OCI-M2 (cell line): Measurements from ENCODE around the gene RAB7B.

Experiments
- DNase-seq: peaks from one replicate; lab custom pipeline; 2025; ENCODE audit not compliant: unreplicated experiment; lab: John Stamatoyannopoulos, UW

Gene RAB7B

DNA sequence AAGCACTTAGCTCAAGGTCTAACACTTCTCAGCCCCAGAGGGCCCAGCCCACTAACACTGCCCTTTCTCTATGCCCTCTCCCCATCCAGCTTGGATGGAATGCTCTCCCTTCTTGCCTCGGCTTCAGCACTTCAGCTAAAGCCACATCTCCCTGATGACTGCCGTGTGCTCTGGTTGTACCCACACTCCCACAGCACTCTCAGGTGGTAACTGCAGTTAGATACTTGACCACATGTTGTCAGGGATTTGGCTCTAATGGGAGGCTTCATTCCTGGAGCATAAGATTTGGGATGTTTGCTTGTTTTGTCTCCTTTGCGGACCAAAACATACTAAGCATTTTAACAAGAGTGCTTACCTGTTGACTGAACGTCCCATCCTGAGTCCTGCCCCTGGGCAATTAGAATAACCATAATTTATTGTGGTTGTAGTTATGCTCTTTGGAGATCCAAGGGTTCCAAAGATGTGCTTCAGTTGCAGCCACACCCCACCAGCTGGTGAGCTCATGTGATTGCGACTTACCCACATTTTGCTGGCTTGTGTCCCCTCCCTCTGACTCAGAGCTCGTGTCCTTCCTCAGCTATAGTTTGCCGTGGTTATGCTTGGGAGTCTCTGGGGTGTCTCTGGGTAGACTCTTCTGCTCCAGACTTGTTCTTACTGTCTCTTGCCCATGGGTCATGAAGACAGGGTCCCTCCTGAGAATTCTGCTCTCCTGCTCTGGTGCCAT, 52.2 kb downstream of the RAB7B start:
- DNase-seq, result no peak

DNA sequence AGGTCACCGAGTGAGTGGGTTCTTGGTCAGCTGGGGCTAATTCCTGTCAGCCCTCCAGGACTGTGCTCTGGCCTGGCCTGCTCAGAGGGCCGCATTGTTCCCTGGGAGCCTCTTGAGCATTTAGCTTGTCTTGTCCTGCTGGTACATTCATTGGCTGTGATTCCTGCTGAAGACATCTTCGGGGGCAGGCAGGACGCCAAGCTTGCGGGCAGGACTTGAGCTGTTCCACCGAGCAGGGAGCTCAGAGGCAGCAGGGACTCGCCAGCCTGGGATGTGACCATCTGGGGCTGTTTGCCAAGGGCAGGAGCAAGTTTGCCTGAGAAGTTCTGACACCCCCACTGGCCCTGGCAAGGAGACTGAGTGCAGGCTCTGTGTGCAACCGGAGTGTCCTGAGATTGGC, 52.9 kb downstream of the RAB7B start:
- no peak for DNase-seq

DNA sequence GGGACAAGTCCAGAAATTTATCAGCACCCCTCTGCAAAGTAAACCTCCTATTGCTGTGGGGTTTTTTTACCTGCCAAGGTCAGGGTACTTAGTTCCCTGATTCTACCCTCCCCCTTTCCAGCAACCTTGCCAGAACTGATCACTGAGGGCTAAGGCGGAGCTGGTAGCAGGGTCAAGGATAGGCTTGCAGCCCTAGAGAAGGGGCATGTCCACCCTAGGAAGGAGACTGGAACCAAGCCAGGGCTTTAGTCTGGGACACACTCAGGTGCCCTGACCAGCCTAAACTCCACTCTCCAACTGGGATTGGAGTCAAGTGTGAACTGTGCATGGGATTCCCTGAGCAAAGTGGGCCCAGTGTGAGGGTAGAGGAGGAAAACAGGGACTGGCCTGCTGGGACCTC, 53.4 kb downstream of the RAB7B start:
- DNase-seq, result no peak

DNA sequence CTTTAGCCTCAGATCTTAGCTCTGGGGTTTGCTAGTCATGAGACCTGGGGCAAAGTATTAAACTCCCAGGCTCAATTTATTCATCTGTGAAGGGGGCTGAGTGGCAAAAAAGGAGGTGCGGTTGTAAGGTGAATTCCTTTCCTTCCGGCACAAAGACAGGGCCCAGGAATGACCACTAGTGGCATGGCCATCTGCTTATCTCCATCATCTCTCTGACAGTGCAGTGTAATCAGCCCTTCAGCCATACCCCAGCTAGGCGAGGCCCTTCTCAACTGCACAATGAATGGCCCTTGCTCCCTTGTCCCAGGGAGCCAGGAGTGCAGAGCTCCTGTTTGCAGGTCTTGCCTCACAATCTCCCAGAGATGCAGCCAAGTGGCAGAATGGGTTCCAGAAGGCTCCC, 54.3 kb downstream of the RAB7B start:
- no peak for DNase-seq

DNA sequence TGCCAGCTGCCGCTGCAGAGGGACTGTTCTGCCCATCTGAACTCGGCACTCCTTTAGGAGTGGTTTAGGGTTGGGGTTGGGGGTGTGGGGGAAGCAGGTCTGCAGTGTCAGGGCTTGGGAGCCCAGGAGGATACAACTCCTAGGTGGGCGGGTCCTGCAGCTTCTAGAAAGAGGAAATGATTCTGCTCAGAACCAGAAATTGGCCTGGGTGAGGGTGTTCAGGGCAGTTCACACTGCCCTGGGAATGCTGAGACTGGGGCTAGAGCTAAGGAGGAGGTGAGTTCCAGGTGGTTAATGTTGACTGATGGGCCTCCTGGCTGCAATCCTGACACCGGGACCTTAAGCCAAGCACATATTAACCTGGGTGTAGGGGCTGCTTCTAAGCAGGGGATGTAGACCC, 55.2 kb downstream of the RAB7B start:
- DNase-seq, result no peak

DNA sequence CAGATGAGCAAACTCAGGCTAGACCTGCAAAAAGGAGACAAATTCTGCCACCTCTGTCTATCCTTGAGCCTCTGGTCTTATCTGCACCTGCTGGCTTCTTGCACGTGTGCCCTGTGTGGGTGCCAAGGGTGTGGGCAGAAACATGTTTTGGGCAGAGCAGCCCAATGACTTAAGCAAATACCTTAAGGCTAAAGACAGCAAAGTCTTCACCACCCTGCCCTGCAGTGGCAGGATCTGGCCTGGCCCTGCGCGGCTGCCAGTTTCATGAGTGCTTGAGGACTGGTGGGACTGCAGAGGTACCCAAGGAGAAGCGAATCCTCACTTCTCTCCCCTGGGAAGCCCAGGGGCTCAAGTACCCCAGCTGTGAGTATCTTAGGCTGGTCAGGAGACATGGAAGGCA, 56.2 kb downstream of the RAB7B start:
- DNase-seq, result no peak

DNA sequence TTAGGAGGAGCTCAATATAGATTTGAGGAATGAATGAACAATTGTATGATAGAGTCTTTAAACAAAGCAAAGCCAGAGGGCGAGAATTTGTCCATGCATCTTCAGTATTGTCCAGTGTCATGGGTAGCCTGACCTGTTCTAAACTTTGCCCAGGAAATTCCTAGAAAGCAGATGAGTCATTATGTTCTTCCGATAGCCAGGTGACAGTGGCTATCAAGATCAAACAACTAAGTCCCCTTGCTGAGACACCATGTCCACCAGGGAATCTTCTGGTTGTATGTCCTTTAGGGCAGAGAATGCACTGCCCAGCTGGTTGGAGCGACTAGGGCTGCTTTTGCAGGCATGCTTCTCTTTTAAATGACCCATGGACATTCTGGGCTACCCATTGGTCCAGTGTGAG, 58.1 kb downstream of the RAB7B start:
- no peak for DNase-seq

DNA sequence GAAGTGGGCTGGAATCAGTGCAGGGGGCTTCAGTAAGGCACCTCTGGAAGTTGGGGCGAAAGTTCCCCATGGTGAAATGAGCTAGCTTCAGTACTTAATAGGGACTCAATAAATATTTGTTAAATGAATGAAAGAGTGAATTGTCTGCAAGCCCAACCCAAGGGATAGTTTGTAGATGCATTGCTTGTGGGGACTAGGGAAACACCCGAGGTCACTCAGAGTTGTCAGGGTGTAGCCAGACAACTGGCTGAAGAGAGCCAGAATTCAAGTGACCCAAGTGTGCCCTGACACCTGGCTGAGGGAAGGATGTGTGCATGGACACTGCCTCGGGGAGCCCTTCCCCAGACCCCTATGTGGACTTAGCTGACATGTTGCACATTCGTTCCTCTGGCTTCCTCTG, 58.7 kb downstream of the RAB7B start:
- no peak for DNase-seq

DNA sequence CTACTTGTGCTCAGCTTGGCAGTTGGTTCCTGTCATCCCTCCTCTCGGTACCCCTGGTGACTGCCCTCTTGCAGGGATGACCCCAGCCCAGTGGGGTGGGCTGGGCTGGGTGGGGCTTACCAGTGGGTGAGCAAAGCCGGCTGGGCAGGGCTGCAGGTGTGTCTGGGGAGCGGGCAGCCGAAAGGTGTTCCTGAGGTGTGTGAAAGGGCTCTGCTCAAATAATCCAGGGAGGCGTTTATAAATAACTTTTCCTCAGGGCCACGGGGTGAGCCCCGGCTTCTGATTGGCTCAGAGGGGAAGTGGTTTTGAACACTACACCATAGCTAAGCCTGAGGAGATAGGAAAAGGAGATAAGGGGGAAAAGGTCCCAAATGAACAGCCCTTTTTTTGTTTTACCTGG, 60.0 kb downstream of the RAB7B start, which contains the start of gene SLC26A9:
SLC26A9 (minus strand) TSS at position 212 of the 400 bp plus-strand sequence. CDS start 7,636 bp downstream, outside the sequence.
- DNase-seq, result no peak

DNA sequence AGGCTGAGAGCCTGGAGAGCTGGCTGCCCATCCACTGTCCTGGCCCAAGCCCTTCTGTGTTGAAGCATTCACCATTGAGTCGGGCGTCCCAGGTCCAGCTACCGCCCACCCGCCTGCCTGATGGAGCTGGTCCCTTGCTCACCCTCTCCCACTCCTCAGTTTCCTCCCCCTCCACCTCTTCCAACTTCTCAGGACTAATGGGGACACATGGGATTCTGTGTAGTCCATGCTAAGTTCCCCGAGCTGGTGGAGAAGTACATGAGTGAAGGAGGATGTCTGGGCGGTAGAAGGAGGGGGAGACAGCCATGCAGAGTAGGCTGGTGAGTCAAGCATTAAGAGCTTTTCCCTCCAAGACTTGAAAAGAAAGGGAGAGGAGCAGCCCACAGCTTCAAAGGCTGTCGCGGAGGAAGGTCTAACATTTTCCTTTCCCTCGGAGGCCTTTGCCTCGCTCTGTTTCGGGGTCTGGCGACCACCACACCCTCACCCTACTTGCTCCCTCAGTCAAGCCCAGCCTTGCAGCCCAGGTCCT, 60.5 kb downstream of the RAB7B start:
- DNase-seq, result no peak

DNA sequence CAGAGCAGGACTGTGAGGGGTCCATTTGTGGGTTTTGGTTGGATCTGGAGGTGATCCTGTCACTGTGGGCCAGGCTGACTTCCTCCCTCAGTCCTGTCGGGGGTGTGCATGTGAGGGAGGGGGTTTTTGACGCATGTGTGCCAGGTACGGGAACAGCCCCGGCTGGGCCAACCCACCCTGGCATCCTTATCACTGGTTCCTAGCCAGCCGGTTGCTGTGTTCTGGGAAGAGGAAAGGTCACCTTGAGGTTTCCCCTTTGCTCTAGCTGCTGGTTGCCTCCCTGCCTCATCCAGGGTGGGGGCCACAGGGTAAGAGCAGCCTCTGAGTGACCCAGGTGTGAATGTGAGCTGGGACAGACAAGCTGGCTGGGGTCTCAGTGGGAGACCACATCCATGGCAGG, 62.5 kb downstream of the RAB7B start:
- no peak for DNase-seq

DNA sequence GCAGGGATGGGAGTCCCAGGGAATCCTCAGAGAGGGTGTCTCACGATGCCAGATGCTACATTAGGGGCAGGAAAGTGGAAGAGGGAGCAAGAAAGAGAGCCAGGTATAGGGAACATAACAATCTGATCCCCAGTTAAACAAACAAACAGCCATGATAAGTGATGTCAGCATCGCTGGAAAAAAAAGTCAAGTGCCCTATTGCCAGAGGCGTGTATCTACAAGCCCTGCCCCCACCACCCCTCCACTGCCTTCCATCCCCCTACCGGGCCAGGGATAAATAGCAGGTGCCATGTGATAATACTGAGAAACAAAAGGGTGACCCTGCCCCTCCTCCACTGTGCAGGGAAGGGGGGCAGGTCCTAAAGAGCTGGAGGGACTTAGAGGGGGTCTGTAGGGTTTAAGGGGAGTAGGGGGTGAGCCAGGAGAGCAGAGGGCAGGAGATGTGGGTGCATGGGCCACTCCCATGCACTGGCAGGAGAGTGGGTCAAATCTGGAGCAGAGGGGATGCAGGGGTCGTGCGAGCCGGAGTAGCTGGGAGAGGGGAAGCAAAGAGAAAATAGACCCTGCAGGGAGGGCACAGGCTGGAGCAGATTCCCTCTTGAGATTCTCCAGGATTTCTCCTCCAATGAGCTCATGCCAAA, 63.4 kb downstream of the RAB7B start:
- DNase-seq, result no peak

DNA sequence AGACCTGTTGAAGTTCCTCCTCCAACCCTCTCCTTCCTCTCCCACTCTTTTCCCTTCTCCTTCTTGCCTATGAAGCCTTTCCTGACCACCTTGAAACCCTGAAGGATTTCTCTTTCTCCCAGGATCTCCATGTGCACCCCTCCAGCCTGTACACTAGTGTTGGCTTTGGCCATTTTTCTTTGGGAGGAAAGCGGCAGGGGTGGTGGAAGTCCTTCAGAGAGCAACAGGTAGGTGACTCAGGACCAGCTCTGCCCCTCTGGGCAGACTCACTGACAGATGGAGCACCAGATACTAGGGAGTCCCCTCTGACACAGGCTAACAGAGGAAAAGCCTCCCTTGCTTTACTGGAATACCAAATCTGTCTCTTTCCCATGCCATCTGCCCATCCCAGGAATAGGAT, 64.5 kb downstream of the RAB7B start:
- DNase-seq, result no peak

DNA sequence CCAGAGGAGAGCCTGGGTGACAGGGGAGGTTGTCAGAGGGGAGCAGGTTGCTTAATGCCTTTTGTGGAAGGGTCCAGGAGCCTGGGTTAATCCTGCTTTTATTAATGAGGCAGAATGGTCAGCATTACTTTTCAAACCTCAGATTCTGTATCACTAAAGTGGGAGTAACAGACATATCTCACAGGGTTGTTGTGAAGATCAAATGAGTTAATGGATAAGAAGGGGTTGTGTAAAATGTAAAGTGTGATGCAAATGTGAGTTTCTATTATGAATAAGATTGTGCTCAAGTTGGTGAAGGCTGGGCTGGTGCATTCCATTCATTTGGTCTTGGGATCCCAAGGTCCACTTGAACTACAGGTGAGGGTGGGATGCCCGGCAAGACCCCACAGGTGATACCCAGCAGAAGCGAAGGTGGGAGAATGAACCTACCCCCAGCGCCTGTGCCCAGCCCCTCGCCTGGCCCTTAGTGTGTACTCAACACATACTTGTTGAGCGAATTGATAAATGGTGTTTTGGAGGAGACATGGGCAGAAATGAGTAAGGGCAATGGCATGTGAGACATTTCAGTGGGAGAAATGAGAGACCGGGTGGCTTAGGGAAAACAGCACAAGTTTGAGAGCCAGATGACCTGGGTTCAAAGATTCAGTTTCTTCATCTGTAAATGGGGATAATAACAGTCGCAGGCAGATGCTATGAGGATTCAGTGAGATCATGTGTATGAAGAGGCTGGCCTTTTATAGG, 66.2 kb downstream of the RAB7B start:
- no peak for DNase-seq

DNA sequence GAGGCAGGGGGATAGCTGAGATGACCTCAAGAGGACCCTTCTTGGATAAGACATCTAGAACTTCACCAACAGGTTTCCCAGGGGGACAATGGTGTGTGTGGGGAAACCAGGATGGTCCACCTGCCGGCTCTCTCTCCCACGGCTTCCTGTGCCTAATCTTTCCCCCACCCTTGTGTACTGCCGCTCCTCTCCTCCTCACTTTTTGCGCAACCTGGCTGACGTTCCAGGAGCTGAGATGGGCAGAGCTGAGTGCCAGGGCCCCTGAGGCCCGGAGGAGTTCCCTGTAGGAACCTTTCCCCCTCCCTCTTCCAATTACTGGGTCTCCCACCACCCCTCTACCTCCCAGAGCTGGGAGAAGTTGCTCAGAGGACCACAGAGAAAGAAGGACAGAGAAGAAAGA, 66.9 kb downstream of the RAB7B start:
- DNase-seq, result no peak

DNA sequence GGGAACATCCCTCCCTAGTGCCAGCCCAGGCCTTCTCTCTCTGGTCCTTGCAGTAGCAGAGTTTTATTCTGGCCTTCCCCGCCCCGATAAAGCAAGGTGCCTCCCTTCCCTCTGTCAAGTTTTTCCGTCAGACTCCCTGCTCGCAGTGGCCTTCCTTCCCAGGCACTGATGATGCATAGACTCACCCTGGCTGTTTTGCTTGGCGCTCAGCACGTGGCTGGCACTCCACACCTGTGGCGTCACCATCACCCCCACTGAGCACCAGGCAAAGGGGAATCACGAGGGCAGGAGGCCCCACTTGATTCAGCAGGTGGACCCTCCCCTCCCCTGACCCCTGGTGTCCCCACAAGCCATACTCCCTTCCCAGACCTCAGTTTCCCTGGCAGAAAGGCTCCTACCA, 67.3 kb downstream of the RAB7B start:
- no peak for DNase-seq

DNA sequence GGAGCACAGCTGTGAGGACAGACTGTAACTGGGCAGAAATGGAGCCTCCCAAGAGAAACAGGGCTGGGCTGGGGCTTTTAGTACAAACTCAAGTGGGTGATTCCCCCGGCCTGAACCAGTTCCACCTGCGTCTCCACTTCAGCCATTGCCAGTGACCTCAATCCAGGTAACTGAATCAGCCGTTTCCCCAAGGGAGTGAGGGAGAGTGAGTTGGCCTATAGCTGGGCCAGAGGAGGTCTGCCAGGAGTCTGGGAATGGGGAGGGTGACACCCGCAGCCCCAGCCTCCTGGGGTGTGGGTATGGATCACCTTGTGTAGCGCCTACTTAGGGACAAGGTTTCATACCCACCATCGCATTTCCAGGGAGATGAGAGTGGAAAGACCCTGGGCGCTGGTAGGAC, 68.4 kb downstream of the RAB7B start:
- no peak for DNase-seq

DNA sequence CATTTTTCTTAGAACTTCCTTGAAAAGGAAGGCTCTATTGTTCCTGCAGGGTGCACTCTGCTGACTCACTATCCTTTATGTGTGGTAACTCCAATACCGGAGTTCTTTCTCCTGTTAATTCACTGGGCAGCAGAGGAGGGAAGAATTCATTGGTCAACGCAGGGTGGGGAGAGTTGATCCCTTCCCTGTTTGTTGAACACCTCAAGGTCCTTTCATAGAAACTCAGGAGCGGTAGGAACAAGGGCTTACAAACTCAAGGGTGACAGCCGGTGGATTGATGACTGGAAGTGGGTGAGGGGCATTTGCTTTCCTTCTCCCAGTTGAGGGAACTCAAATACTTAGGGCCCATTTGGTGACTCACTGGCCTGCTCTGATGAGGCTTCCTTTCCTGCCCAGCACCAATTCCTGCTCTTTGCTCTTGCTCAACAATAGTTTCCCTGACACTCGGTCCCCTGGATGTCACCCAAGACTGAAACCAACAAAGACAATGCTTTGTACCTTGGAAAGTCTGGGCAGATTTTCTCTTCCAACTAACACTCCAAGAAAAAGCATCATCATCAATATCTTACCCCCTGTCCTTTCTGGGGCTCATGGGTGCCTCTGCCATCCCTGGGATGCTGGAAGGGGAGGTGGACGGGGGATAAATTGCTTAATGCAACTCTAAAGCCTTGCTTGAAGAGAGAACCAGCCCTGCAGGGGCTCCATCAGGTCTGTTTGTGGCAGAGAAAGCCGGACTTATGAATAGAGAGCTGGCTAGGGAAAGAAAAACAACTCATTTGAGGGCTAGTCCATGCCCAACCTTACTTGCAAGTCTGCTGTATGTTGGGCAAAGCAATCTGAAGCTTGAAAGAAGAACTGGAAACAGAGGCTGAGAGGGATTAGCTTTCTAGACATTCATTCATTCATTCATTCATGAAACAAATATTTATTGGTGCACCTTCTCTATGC, 69.2 kb downstream of the RAB7B start:
- no peak for DNase-seq

DNA sequence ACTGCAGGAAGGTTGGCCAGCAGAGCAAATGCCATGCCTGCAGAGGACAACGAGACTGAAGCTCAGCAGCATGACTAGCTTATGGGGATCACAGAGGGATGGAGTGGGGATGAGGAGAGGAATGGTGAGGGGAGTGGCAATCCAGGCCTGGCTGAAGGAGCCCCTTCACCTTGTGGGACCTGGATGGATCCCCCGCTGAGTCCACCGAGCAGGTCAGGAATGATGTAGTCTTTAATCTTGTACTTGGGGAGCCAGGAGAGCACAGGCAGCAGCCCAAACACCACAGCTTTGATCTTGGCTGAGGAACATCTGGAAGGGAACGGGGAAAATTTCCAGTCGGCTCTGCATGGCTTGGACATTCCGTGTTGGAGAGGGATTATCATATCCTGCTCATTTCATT, 70.4 kb downstream of the RAB7B start:
- DNase-seq, result no peak

DNA sequence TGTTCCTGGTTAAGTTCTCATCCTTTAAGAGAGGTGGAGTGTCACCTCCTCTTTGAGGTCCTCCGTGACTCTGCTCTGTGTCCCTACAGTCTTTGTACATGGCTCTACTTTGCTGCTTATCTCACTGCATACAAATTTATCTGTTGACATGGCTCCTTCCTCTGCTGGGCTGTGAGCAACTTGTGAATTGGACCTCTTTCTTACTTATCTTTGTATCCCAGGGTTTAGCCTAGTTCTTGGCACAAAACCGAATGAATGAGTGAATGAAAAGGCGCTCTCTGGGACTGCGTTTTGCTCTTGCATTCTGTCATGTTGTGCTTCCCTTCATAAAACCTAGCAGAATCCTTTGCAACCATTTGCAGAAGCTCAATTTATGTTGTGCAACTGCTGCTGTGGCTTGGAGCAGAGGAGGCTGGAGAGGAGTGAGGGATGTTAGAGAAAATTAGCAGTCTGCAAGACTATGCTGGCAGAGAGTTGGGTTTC, 72.4 kb downstream of the RAB7B start:
- DNase-seq, result no peak

DNA sequence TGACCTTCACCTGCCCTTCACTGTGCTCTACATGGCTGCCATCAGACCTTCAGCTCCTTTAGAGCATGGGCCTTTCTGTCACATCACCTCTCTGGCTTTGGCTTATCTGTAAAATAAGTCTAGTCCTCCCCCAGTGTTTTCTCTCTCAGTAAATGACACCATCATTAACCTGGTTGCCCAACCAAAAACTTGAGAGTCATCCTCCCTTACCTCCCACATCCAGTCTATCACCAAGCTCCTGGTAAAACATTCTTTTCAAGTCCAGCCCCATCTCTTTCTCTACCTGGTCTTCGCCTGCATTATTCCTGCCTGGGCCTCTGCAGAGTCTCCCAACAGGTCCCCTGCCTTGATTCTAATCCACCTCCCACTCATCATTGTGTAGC, 73.0 kb downstream of the RAB7B start:
- no peak for DNase-seq
